Vagina (tissue), 2 donors: Measurements from ENCODE around the gene MYL5.

Experiments used
- POLR2A ChIP-seq, 2 donors: fragments of 450-650 bp; IDR thresholded peaks; one replicate each; pipeline ENCODE4 v1.6.1; 2017; ENCODE audit warnings: antibody characterized with exemption in 2 of 2, mild to moderate bottlenecking in 2 of 2, moderate library complexity in 2 of 2
- POLR2AphosphoS5 ChIP-seq, 2 donors: sonication (generic); formaldehyde crosslinking; IDR thresholded peaks; one replicate each; pipeline ENCODE4 v1.9.0; 2017; ENCODE audit warnings: antibody characterized with exemption in 2 of 2, mild to moderate bottlenecking in 2 of 2, low read depth in 1 of 2; ENCODE audit not compliant: insufficient read depth in 1 of 2
- TF ChIP-seq, protein P1 (sequence below), 3 experiments: fragments of 450-650 bp in 2 of 3; fragments of 200-600 bp in 1 of 3; sonication (generic) in 1 of 3; IDR thresholded peaks; one replicate each; pipeline ENCODE4 v1.5.1; 2017 to 2019; ENCODE audit warnings: antibody characterized with exemption in 3 of 3, mild to moderate bottlenecking in 2 of 3, moderate library complexity in 2 of 3

DNA sequence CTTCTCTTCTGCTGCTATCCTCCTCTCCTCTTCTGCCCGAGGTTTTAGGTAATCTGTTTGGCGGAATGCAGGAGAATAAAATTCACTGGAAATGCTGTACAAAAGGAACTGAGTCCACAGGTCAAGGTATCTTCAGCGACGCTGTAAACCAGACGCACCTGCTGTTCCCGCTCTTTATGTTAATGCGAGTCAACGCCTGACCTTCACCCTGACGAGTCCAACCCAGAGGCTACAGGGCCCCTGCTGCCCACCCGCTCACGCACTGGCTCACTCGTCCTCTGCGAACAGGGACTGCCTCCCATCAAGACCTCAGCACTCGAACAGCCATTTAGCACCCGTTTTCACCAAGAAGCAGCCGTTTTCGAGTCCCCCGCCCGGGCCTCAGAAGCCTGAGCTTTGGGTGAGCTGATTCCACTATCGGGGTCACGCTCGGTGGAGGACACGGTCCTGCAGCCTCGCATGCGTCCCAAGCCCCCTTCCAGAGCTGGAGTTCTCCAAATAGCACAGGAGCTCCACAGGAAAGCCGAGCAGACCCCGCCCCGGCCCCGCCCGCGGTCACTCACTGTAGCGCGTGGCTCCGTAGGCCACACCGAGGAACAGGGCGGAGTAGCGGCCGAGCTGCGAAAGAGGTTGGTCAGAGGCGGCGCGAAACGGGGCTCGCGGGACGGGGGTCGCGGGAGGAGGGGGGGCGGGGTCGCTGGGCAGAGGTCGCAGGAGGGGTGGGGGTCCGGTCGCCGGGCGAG lies 822 bp upstream of the MYL5 start:
- TF ChIP-seq POLR2AphosphoS5 (IDR thresholded peaks at IDR 0.05; ENCODE audit: insufficient read depth in 1 of 2, low read depth in 1 of 2) (no peak), POLR2A (IDR thresholded peaks at IDR 0.05) (no peak)
- TF ChIP-seq, protein P1, sequence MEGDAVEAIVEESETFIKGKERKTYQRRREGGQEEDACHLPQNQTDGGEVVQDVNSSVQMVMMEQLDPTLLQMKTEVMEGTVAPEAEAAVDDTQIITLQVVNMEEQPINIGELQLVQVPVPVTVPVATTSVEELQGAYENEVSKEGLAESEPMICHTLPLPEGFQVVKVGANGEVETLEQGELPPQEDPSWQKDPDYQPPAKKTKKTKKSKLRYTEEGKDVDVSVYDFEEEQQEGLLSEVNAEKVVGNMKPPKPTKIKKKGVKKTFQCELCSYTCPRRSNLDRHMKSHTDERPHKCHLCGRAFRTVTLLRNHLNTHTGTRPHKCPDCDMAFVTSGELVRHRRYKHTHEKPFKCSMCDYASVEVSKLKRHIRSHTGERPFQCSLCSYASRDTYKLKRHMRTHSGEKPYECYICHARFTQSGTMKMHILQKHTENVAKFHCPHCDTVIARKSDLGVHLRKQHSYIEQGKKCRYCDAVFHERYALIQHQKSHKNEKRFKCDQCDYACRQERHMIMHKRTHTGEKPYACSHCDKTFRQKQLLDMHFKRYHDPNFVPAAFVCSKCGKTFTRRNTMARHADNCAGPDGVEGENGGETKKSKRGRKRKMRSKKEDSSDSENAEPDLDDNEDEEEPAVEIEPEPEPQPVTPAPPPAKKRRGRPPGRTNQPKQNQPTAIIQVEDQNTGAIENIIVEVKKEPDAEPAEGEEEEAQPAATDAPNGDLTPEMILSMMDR (IDR thresholded peaks at IDR 0.05) = no peak
